Esophagus squamous epithelium (tissue), 4 donors: ENCODE results near the gene DOCK10.

Experiments
- POLR2A ChIP-seq, 4 donors: fragments of 450-650 bp; IDR thresholded peaks; one replicate each; pipeline ENCODE4 v1.6.1; 2017; ENCODE audit warnings: antibody characterized with exemption in 4 of 4, mild to moderate bottlenecking in 4 of 4, moderate library complexity in 3 of 4
- TF ChIP-seq, protein P1 (sequence below), 6 experiments: fragments of 450-650 bp in 4 of 6; fragments of 200-600 bp in 2 of 6; sonication (generic) in 2 of 6; IDR thresholded peaks; one replicate each; pipeline ENCODE4 v1.5.1; 2016 to 2019; ENCODE audit warnings: antibody characterized with exemption in 6 of 6, mild to moderate bottlenecking in 4 of 6, moderate library complexity in 4 of 6

DNA sequence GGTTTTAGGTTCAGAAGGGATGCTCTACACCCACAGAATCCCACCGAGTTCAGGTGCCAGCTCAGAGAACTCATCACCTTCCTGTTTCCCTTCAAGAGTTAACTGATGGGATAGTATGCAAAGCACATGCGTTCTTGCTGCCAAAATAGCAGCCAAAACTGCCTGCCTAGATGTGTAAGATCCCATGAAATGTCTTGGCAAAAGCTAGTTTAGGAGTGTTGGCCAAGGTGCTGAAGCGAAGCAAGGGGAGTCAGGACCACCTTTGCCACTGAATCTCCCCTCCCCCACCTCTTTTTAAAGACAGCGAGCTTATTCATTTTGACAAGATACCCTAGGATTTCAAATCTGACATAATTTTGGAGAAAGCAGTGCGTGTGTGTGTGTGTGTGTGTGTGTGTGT, 2.1 kb downstream of the DOCK10 start:
- TF ChIP-seq, protein P1, sequence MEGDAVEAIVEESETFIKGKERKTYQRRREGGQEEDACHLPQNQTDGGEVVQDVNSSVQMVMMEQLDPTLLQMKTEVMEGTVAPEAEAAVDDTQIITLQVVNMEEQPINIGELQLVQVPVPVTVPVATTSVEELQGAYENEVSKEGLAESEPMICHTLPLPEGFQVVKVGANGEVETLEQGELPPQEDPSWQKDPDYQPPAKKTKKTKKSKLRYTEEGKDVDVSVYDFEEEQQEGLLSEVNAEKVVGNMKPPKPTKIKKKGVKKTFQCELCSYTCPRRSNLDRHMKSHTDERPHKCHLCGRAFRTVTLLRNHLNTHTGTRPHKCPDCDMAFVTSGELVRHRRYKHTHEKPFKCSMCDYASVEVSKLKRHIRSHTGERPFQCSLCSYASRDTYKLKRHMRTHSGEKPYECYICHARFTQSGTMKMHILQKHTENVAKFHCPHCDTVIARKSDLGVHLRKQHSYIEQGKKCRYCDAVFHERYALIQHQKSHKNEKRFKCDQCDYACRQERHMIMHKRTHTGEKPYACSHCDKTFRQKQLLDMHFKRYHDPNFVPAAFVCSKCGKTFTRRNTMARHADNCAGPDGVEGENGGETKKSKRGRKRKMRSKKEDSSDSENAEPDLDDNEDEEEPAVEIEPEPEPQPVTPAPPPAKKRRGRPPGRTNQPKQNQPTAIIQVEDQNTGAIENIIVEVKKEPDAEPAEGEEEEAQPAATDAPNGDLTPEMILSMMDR (IDR thresholded peaks at IDR 0.05), result no peak
- TF ChIP-seq POLR2A (IDR thresholded peaks at IDR 0.05), result no peak
